Heart left ventricle (tissue), 13 donors: ENCODE data around the gene KRTAP5-8.

Experiments used
- POLR2A ChIP-seq, 2 donors: fragments of 450-650 bp; IDR thresholded peaks; one replicate each; pipeline ENCODE4 v1.6.1; 2017; ENCODE audit warnings: antibody characterized with exemption in 2 of 2, mild to moderate bottlenecking in 2 of 2, moderate library complexity in 2 of 2
- TF ChIP-seq, protein P1 (sequence below), 12 donors: fragments of 200-600 bp; sonication (generic) in 4 of 12; IDR thresholded peaks; one replicate each; pipeline versions ENCODE4 v1.5.0 to v1.8.0; 2018 to 2022; ENCODE audit warnings: antibody characterized with exemption in 12 of 12, mild to moderate bottlenecking in 5 of 12
- donor health status: ischemic (EF 13 %, LVEDD 7.1; RV severe dilation, severe dysfunction).
- donor health status: DM: no; HTN: yes; CAD: no.
- donor health status: DM: no; HTN: no; CAD: no.
- donor health status: ischemic (EF 25% LVEDD 6.9; RV normal size, moderate dysfunction).
- donor health status: ischemic (EF 25% LVEDD 5.7; RV mildly dilated, moderate dysfunction).
- donor health status: ischemic (EF 35%, LVEDD 5.7; RV mildly dilated, moderate dysfunction).
- donor health status: nonischemic (EF 11% LVEDD 7.7; RV severe dilation, severe dysfunction).
- donor health status: DM: yes; HTN: yes; CAD: no.
- donor health status: PGD.
- donor health status: ischemic (EF 29% LVEDD 5.4; RV normal size, mild dysfunction).
- donor health status: nonischemic (EF 23%, LVEDD 6.1; RV moderate dilation, normal function).

DNA sequence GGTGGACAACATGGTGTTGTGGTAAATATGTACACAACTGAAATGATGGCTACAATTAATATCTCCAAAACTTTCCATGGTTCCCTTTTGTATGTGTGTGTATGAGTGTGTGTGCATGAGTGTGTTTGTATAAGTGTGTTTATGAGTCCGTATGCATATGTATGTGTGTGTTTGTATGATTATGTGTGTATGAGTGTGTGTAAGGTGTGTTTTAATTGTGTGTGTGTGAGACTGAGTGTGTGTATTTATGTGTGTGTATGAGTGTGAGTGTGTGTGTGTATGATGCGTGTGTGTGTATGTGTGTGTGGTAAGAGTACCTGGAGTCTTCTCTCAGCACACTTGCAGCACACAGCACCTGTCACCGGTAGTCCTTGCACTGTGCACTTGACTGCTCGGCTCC lies 18.2 kb downstream of the KRTAP5-8 start:
- TF ChIP-seq, protein P1, sequence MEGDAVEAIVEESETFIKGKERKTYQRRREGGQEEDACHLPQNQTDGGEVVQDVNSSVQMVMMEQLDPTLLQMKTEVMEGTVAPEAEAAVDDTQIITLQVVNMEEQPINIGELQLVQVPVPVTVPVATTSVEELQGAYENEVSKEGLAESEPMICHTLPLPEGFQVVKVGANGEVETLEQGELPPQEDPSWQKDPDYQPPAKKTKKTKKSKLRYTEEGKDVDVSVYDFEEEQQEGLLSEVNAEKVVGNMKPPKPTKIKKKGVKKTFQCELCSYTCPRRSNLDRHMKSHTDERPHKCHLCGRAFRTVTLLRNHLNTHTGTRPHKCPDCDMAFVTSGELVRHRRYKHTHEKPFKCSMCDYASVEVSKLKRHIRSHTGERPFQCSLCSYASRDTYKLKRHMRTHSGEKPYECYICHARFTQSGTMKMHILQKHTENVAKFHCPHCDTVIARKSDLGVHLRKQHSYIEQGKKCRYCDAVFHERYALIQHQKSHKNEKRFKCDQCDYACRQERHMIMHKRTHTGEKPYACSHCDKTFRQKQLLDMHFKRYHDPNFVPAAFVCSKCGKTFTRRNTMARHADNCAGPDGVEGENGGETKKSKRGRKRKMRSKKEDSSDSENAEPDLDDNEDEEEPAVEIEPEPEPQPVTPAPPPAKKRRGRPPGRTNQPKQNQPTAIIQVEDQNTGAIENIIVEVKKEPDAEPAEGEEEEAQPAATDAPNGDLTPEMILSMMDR (IDR thresholded peaks at IDR 0.05): no peak
- no peak for TF ChIP-seq POLR2A (IDR thresholded peaks at IDR 0.05)
